Suppressor macrophage treated with lipopolysaccharide for 1 hour (primary cell): ENCODE results near the gene ADNP2.

Source experiments
- DNase-seq, 3 donors: peaks; one replicate each; pipeline ENCODE4 v3.0.0-alpha.2; 2020 to 2022

Gene ADNP2

DNA sequence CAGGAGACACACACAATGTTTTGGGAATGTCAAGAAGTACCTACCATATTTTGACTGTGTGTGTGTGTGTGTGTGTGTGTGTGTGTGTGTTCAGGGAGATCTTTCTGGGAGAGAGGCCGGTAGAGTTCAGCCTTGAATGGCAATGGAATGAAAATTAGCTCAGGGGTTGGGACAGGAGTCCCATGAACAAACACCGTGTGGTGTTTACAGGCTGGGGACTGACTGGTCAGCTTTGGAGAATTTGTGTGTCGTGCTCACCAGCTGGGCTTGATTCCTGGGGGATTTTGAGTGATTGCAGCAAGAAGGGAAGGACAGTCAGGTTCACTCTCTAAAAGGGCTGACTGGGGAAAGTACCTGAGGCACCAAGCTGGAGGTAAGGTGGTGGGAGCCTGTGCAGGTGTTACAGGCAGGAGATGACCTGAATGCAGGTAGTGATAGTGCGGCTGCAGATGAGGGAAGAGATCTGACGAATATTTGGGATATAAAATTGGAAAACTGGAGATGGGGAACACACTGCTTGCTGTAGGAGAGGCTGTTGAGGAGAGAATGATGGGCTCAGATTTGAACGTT lies 2.5 kb upstream of the ADNP2 start:
- DNase-seq = no peak

DNA sequence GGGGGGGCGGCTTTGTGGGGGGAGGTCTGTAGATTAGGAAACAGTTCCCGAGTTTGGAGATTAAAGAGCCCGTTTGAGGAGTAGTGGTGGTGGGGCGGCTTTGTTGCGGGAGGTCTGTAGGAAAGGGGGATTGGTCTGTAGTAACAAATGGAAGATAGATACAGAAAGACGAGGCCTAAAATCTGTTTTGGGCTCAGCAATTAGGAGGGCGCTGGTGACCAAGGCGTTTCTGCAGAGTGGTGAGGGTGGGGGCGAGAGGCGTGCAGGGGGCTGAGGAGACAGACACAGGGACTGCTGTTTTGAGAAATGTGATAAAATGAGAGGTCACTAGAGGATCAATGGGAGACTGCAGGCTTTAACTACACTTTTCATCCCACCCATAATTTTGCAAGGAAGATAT lies 1.6 kb upstream of the ADNP2 start:
- DNase-seq = no peak

DNA sequence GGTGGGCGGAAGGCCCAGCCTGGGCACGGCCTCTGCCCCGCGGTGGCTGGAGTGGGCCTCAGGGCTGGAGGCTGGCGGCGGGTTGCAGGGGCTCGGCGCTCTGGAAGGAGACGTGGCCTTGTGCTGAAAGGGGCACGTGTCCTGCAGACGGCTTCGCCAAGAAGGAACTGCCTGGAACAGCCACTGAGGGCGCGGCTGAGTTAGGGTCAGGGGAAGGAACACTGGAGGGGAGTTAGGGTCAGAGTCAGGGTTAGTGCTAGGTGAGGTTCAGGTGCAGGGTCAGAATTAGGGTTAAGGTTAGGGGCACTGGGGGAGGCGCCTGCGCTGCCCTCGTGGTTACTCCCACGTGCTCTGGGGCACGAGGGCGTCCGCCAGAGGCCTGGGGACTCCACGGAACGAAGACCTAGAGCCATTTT lies 933 bp upstream of the ADNP2 start:
- no peak for DNase-seq

DNA sequence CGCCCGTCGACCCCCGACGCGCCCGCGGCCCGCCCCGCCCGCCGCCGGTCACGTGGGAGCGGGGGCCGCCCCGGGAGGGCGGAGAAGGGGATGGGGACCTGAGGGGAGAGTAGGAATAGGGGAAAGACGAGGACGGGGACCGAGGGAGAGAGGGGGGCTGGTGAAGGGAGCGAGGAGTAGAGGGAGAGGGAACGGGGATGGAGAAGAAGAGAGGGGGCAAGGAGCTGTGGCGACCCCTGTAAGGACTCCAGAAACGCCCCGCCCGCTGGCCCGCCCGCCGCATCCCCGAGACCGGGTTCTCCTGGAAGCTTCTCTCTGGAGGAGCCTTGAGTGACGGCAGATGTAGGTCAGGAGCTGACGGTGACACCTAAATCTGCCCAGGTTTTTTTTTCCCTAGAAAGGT lies 615 bp downstream of the ADNP2 start:
- peak; percentile 32 to 66 (median 36) for DNase-seq

DNA sequence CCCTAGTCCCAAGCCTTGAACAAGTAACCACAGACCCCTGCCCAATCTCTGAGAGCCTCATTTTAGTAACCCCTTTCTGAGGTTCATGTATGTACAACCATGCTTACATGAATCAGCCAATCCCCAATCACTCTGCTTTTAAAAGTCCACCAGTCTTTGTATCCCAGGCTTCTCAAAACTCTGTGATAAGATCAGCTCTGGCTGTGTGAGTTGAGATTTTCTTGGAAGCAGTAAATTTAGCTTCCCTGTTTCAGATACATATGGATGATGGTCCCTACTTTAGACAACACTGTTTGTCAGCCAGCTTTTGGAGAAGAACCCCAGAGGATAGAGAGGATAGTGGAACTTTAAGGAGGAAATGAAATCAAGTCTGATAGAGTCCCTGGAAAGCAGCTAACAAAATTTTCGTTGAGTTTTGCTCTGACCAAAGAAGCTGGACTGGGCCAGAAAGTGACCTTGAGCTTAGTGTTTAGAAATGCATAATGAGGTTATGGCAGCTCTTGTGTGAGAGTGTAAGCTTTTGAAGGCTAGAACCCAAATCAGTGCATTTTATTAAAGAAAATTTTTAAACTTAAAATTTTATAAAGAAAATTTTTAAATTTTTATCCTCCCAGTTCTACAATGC lies 3.7 kb downstream of the ADNP2 start:
- peak; percentile 3 to 25 (median 20) for DNase-seq

DNA sequence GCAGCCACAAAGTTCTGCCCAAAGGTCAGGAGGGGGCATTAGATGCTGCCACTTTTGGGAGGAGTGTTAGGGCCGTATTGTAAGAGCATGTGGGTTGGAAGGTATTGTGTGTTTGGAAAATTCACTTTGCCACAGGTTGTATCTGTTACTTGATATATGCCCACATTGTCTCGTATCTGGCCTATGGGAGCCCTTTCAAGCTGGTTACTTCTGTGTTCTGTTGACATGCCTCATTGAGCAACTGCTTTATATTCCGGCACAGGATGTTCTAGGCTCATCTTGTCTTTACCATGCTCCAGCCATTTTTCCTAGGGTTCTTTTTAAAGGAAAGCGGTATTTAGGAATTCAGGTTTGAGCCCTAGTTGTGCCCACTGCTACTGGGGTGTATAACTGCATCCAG lies 6.0 kb downstream of the ADNP2 start:
- DNase-seq = no peak

DNA sequence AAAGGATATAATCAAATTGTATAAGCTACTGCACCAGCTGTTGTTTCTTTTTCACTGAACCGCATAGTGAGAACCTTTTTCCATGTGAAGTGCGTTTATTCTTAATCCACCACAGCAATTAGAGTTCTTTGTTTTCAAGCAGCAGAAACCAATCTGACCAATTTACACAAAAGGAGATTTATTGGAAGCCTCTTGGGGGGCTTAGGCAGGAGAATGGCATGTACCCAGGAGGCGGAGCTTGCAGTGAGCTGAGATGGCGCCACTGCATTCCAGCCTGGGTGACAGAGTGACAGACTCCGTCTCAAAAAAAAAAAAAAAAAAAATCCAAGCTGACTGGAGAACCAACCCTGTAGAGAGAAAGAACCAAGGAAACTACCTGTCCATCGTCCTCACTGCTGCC lies 10.0 kb downstream of the ADNP2 start:
- no peak for DNase-seq

DNA sequence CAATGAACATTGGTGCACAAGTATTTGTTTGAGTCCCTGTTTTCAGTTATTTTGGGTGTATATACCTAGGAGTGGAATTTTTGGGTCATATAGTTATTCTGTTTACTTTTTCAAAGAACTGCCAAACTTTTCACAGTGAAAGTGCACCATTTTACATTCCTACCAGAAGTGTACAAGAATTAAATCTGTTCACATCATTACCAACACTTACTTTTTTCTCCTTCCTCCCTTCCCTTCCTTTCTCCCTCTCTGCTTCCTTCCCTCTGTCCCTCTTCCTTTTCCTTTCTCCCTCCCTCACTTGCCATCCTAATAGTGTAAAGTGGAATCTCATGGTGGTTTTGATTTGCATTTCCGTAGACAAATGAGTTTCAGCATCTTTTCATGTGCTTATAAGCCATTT lies 11.9 kb downstream of the ADNP2 start:
- DNase-seq = no peak

DNA sequence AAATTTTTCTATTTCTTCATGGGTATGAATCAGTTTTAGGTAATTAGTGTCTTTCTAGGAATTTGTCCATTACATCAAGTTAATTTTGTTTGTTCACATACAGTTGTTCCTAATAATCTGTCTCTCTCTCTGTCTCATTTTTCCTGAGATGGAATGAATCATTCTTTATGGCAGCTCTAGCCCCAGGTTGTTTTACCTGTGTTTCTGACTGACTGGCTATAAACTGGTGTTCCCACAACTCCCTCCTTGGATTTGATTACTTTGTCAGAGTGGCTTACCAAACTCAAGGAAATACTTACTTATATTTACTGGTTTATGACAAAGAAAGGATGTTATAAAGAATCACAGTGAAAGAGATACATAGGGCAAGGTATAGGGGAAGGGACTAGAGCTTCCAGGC lies 15.1 kb downstream of the ADNP2 start:
- no peak for DNase-seq

DNA sequence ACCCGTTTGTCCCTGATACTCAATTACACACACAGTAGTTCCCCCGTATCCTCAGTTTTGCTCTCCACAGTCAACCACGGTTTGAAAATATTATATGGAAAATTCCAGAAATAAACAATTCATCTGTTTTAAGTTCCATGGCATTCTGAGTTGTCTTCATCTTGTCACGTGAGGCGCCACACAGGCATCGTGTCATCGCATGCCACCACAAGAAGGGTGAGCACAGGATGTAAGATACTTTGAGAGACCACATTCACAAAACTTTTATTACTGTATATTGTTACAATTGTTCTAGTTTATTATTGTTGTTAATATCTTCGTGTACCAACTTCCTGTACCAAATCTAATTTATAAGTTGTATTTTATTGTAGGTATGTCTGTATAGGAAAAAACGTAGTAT lies 17.7 kb downstream of the ADNP2 start:
- no peak for DNase-seq

DNA sequence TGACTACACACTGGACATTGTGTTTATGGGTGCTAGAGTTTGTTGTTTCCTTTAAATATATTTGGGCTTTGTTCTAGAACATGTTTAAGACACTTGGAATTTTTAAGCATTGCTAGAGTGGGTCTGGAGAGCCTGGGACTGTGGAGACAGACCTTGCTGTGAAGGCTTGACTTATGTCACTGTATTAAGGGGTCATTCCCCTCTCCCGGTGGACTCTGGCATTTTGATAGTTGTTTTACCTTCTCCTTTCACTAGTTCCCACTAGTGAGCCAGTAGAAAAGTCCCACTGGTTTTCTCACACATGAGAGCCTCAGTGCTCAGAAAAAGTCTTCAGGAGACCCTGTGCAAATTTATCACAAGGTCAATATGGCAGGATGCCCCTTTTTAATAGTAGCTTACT lies 18.6 kb downstream of the ADNP2 start:
- DNase-seq = no peak

DNA sequence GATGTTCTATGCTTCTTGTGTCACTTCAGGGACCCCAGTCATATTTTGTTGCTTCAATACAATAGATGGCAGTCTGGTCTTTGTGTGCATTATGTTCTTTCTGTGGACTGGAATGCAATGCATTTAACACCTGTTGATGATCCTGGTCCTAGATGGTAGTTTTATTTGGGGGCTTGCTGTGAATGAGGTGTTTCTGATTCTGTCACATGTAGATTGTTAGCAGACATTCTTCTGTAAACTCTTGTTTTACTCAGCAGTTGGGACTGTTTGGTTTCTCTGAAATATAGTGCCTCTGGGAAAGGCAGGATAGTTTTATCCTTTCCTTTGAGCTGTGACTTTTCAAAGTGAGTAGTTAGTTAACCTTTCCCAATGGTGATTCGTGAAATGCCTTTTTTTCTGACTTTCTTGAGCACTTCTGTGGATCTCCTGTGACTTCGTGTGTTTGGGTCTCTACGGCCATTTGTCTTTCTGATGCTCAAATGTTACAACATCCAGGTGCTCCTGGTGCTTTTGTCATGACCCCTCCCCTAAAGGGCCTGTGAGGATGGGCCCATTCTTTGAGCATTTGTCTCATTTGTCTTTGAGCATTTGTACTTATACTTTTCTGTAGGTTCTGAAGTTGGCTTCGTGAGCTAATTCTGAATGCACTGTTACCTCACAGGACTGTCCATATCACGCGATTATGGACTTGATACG lies 20.8 kb downstream of the ADNP2 start:
- DNase-seq = no peak

DNA sequence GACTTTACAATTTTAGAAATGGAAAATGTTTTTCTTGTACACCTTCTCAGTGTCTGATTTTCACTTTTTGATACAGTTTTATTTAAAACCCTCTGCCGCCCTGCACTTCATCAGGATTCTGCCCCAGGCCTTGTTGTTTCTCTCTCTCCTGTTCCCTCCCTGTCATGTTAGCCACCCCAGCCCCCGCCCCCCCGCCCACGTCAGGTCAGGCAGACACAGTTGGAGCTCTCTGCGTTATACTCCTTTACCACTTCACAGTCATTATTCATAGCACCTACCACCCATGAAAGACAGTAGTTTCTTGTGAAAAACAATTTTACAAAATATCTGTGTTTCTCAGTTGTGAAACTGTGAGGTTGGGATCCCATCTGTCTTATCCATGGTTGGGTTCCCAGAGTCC lies 21.5 kb downstream of the ADNP2 start:
- no peak for DNase-seq

DNA sequence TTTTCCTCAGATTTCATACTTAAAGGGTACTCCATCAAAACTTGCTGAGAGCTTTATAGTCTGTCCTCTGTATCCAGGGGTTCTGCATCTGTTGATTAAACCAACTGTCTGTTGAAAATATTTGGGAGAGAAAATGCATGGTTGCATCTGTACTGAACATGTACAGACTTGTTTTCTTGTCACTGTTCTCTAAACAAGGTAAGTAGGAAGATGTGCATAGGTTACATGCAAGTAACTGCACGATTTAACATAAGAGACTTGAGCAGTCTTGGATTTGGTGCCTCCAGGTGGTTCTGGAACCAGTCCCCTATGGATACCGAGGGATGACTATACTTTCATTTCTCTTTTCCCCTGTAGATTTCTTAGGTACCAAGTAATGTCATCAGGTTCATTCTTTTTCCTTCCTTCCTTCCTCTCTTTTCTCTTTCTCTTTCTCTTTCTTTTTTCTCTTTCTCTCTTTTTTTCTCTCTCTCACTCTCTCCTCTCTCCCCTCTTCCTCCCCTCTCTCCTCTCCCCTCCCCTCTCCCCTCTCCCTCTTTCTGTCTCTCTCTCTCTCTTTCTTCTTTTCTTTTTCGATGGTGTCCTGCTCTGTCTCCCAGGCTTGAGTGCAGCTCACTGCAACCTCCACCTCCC lies 23.2 kb downstream of the ADNP2 start:
- no peak for DNase-seq

DNA sequence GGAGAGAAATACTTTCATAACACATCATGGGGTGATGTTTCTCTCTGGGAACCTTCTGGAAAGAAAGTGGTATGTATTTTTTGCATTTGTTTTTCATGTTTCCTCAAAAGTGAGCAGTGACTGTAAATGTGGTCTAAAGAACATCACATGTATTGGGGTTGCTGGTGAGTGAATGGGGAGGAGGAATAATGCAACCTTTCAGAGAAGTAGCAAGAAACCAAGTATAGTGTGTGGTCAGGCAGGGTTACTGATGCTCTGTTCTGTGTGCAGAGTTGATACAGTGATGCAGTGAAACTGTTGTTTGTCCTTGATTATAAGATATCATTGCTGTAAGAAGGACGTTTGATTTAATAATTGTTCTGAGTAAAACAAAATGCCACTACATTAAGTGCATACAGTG lies 24.1 kb downstream of the ADNP2 start:
- DNase-seq = no peak

DNA sequence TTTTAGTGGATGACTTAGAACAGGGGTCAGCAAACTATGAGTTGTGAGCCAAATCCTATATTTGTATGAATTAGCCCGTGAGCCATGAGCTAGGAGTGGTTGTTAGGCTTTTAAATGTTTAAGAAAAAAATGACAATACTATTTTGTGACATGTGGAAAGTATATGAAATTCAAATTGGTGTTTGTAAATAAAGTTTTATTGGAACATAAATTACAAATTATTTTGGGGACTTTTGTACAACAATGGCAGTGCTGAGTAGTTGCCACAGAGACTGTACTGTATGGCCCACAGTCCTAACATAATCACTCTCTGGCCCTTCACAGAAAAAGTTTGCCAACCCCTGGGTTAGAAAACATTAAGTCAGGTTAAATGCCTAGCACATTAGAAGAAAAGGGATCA lies 26.1 kb downstream of the ADNP2 start:
- DNase-seq = no peak

DNA sequence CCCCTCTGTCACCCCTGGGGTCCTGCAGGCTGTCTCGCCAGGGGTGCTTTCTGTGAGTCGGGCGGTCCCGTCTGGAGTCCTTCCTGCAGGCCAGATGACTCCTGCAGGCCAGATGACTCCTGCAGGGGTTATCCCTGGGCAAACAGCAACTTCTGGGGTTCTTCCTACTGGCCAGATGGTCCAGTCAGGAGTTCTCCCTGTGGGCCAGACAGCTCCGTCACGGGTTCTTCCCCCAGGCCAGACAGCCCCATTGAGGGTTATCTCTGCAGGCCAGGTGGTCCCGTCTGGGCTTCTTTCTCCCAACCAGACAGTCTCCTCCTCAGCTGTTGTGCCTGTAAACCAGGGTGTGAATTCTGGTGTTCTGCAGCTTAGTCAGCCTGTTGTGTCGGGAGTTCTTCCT lies 27.6 kb downstream of the ADNP2 start:
- no peak for DNase-seq

DNA sequence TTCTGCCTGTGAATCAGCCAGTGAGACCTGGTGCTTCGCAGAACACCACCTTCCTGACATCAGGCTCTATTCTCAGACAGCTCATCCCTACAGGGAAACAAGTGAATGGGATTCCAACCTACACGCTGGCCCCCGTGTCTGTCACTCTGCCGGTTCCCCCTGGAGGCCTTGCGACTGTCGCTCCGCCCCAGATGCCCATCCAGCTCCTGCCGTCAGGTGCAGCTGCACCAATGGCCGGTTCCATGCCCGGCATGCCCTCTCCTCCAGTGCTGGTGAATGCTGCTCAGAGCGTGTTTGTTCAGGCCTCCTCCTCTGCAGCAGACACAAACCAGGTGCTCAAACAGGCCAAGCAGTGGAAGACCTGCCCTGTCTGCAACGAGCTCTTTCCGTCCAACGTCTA lies 28.1 kb downstream of the ADNP2 start:
- DNase-seq = no peak

DNA sequence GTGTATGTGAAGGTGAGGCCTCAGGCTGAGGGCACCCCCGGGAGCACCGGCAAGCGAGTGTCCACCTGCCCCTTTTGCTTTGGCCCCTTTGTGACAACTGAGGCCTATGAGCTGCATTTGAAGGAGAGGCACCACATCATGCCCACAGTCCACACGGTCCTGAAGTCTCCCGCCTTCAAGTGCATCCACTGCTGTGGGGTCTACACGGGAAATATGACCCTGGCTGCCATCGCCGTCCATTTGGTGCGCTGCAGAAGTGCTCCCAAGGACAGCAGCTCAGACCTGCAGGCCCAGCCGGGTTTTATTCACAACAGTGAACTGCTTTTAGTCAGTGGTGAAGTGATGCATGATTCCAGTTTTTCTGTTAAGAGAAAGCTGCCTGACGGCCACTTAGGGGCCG lies 28.9 kb downstream of the ADNP2 start:
- DNase-seq = no peak

DNA sequence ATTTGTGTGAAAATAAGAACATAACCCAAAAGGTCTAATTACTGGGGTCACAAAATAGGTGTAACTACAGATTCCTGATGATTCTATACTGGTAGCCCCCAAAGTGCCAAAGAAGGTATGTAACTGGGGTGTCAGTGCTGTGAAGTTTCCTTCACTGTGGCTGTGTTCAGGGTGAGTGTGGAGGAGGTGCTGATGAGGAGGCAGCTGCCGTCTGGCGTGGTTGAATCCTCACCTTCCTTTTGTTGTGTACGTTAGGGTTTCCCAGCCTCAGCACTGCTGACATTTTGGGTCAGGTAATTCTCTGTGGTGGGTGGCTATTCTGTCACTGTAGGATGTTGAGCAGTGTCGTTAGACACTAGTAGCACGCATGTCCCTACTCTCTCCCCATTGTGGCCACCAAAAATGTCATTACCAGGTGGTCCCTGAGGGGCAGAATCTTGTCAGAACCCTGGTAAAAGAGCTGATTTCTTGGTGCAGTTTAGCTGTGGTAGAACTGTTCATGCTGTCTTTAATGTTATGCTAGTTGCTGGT lies 31.5 kb downstream of the ADNP2 start:
- no peak for DNase-seq

DNA sequence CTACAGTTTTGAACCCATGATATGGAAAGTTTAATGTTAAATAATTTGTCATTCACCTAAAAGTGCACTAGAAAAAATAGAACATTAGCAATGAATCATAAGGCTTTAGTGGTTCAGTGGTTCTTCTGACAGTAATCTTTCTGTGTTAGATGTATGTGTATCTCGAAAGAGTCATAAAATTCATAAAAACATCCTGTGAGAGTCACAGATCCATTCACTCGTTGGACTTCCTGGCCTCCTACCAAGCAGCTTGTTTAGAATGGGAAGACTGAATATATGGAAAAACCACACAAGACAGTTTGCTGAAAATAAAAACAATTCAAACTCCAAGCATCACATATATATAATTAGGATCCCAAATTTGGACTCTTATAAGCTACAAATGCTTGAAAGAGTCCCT lies 34.8 kb downstream of the ADNP2 start:
- DNase-seq = no peak

DNA sequence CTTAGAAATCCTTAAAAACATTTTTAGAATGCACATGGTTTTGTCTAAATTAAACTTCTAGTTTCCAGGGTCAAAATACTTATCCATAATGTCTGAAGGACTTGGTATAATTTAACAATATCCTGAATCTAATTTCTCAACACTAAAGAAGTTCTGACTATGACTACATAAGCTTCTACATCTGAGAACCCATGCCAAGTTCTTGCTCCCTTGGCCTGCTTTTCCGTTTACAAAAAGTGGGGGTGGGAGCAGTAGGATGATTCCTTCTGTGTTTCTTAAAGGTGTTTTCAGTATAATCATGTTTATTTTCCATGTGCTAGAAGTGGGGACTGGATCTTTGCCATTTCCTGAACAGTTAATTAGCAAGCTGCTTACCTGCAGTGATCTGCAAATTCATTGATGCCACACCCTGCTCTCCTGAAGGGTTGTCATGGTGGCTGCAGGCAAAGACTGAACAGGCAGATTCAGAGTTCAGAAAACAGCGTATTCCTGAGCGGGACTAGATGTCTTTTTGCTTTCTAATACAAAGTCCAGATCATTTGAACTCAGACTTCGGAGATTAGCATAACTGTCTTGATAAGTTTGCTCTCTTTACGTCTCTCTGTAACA lies 36.2 kb downstream of the ADNP2 start:
- no peak for DNase-seq

DNA sequence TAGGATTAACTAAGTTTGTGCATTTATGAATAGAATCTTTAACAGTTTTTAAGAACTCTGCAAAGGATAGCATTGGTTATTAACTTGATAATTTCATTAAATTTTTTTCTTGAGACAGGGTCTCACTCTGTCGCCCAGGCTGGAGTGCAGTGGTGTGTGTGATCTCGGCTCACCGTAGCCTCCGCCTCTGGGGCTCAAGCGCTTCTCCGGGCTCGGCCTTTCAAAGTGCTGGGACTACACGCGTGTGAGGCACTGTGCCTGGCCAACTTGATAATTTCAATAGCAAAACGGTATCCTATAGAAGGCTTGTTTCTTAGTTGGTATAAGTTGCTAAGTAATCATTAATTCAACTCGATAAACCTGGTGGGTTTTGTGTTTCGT lies 38.0 kb downstream of the ADNP2 start:
- peak in 1 of 3 donors; percentile 8 for DNase-seq
